MCF 10A (cell line): Measurements from ENCODE around the gene PCDHGA3. TPM values are rescaled to one million over a fixed set of nuclear protein-coding genes. Genes with fewer than 3 reads are reported as not detected.

ENCODE experiments used
- BruUV-seq: library from RNA; stranded (reverse); fragments of 400-500 nt; replicated peaks from 2 replicates; lab custom pipeline; 2021; lab: Mats Ljungman, UMichigan
- CTCF ChIA-PET: fragments of 300-600 bp; sonication (Branson Sonifier 250); formaldehyde crosslinking; extraction: SDS; loops from one replicate; lab custom pipeline; 2021; ENCODE audit warnings: antibody characterized with exemption, inconsistent platforms; lab: Yijun Ruan, JAX
- POLR2A ChIA-PET: fragments of 300-600, 350-650 bp; sonication (Branson Sonifier 250); formaldehyde crosslinking; extraction: SDS; loops from one replicate; lab custom pipeline; 2020; ENCODE audit warnings: antibody characterized with exemption, inconsistent platforms; lab: Yijun Ruan, JAX
- DNase-seq: peaks from one replicate; pipeline ENCODE4 v3.0.0-alpha.2; 2018; ENCODE audit not compliant: unreplicated experiment
- H3K27ac Mint-ChIP-seq: one replicate; pipeline ENCODE4 v1.8.0; 2022; ENCODE audit warnings: mild to moderate bottlenecking, low read depth, mixed read lengths; ENCODE audit not compliant: unreplicated experiment
- H3K27me3 Mint-ChIP-seq: one replicate; pipeline ENCODE4 v1.8.0; 2022; ENCODE audit warnings: mixed read lengths; ENCODE audit not compliant: insufficient read depth, unreplicated experiment
- H3K36me3 Mint-ChIP-seq: one replicate; pipeline ENCODE4 v1.8.0; 2022; ENCODE audit warnings: mild to moderate bottlenecking, moderate library complexity, mixed read lengths; ENCODE audit not compliant: insufficient read depth, unreplicated experiment
- H3K4me1 Mint-ChIP-seq: one replicate; pipeline ENCODE4 v1.8.0; 2022; ENCODE audit warnings: mixed read lengths; ENCODE audit not compliant: insufficient read depth, unreplicated experiment
- H3K4me3 Mint-ChIP-seq: one replicate; pipeline ENCODE4 v1.8.0; 2022; ENCODE audit warnings: mild to moderate bottlenecking, moderate library complexity, mixed read lengths; ENCODE audit not compliant: unreplicated experiment
- H3K9me3 Mint-ChIP-seq: one replicate; pipeline ENCODE4 v1.8.0; 2022; ENCODE audit warnings: mixed read lengths; ENCODE audit not compliant: unreplicated experiment
- CTCF ChIP-seq: fragments of 200-600 bp; IDR thresholded peaks from one replicate; pipeline ENCODE4 v1.8.0; 2022; ENCODE audit warnings: antibody characterized with exemption, mild to moderate bottlenecking; ENCODE audit not compliant: unreplicated experiment
- intact Hi-C: fragments of 100-400 bp; cut with micrococcal nuclease; formaldehyde crosslinking; loops from 2 replicates; pipeline ENCODE4 v1.14.1; 2022
- total RNA-seq: library from RNA; stranded (reverse); gene quantifications from 2 replicates; pipeline ENCODE4 v1.2.3, GENCODE V29; 2022

Gene PCDHGA3
- total RNA-seq, 1 experiment from 2014 or later: 0.07 TPM

GRCh38 chr5:141360685-141361084 lies 17.1 kb downstream of the PCDHGA3 start:
- H3K9me3 Mint-ChIP-seq: peaks cover 53% of the 10 kb centered on the region
- intact Hi-C loops: no loop called here
- no peak overlapping the region for H3K4me3 Mint-ChIP-seq
- H3K27me3 Mint-ChIP-seq: no peaks in the 10 kb centered on the region
- ChIA-PET POLR2A (no interaction called here), CTCF (interaction anchor here (0.6 to 1.1 kb wide), 4 partner anchors 20 to 433 kb away, joined by 3 to 5 read pairs (median 4); no protein-coding TSS in a partner anchor)
- no peak overlapping the region for H3K27ac Mint-ChIP-seq
- TF ChIP-seq CTCF: no peak
- DNase-seq: no peak
- BruUV-seq: no TSS peak
- no peaks in the 10 kb centered on the region for H3K4me1 Mint-ChIP-seq
- H3K36me3 Mint-ChIP-seq: peaks cover 5% of the 10 kb centered on the region

- CTCF ChIA-PET: interaction anchor here (0.6 to 1.2 kb wide), 3 partner anchors 147 to 546 kb away, joined by 3 to 4 read pairs (median 3); no protein-coding TSS in a partner anchor
- H3K4me1 Mint-ChIP-seq: no peaks in the 10 kb centered on the region
- no TSS peak for BruUV-seq
- intact Hi-C loops: no loop called here
- H3K27ac Mint-ChIP-seq: no peak overlapping the region
- TF ChIP-seq CTCF: no peak
- H3K36me3 Mint-ChIP-seq: peaks cover 5% of the 10 kb centered on the region
- H3K4me3 Mint-ChIP-seq: no peak overlapping the region
- H3K27me3 Mint-ChIP-seq: no peaks in the 10 kb centered on the region
- POLR2A ChIA-PET: no interaction called here
- H3K9me3 Mint-ChIP-seq: peaks cover 41% of the 10 kb centered on the region
- no peak for DNase-seq
Observed at GRCh38 chr5:141362719-141363118, 19.1 kb downstream of the PCDHGA3 start.

- Mint-ChIP-seq H3K4me3 (no peak within 1 kb of the TSS), H3K36me3 (peaks cover 5% of the 10 kb centered on the region), H3K4me1 (no peaks in the 10 kb centered on the region), H3K27me3 (no peaks in the 10 kb centered on the region), H3K27ac (no peak within 1 kb of the TSS), H3K9me3 (peaks cover 35% of the 10 kb centered on the region)
- BruUV-seq: no TSS peak
- TF ChIP-seq CTCF: no peak
- ChIA-PET POLR2A (interaction anchor here (0.7 kb wide), 1 partner anchor 22 kb away, joined by 3 read pairs; no protein-coding TSS in a partner anchor), CTCF (interaction anchor here (0.6 to 1.3 kb wide), 7 partner anchors 22 to 203 kb away, joined by 3 to 4 read pairs (median 3); no protein-coding TSS in a partner anchor)
- no peak for DNase-seq
- intact Hi-C loops: no loop called here
Observed at GRCh38 chr5:141363952-141364660, 20.5 kb downstream of the PCDHGA3 start, which contains the start of gene PCDHGA5. TSS of gene PCDHGA5 (plus strand) at chr5:141364162. CDS start at chr5:141364331, 169 bp downstream.
